Measurements from ENCODE around the gene KRT27. TPM values are rescaled to one million over a fixed set of nuclear protein-coding genes. Genes with fewer than 3 reads are reported as not detected.
"Not testable (repeated sequence)": the region's sequence is repeated elsewhere in the genome, so short reads cannot be mapped to it uniquely, and the experiment has no call there.

The KRT27 gene
- total and polyA plus RNA-seq, 10 of the 15 experiments (the other 5 are each of a cell fraction or from before 2014, with no cell fraction given): not detected

- intact Hi-C loops (cut with micrococcal nuclease; ENCODE audit: unreplicated experiment): no loop called here
- WGBS (ENCODE audit: insufficient coverage, insufficient replicate concordance, low lambda C conversion rate, missing lambda C conversion rate): 97% methylated on average over 1 of the region's 1 CpG
- Histone ChIP-seq H3K4me1 (ENCODE audit: control insufficient read depth, insufficient read depth, low read length) (peaks cover 9% of the 10 kb centered on the region), H3K36me3 (ENCODE audit: control insufficient read depth in 2 of 2, insufficient read depth in 2 of 2, low read length in 1 of 2) (peaks cover 0 to 7% of the 10 kb centered on the region in 2 experiments; a peak in 2 of 4 replicates), H3K79me2 (ENCODE audit: control insufficient read depth, insufficient read depth, low read length) (peaks cover 5% of the 10 kb centered on the region), H3K4me2 (ENCODE audit: control insufficient read depth, insufficient read depth) (no peak overlapping the region), H3K9ac (ENCODE audit: control insufficient read depth, insufficient read depth, low read length) (no peak overlapping the region), H3K27ac (ENCODE audit: control insufficient read depth, insufficient read depth) (no peak overlapping the region), H3K27me3 (replicated peaks in 1 of 2; ENCODE audit: control insufficient read depth in 2 of 2, insufficient read depth in 2 of 2, low read length in 1 of 2) (peaks cover 0 to 3% of the 10 kb centered on the region in 2 experiments; a peak in 1 of 4 replicates), H2AFZ (ENCODE audit: control insufficient read depth, low read depth, low read length) (no peak overlapping the region), H3K4me3 (no peak overlapping the region), H4K20me1 (ENCODE audit: control insufficient read depth, insufficient read depth) (no peaks in the 10 kb centered on the region), H3K9me3 (replicated peaks; ENCODE audit: control insufficient read depth, insufficient read depth, low read length) (no peaks in the 10 kb centered on the region)
- RAD21 ChIA-PET (ENCODE audit: unreplicated experiment): no interaction called here
- TF ChIP-seq, protein P1, sequence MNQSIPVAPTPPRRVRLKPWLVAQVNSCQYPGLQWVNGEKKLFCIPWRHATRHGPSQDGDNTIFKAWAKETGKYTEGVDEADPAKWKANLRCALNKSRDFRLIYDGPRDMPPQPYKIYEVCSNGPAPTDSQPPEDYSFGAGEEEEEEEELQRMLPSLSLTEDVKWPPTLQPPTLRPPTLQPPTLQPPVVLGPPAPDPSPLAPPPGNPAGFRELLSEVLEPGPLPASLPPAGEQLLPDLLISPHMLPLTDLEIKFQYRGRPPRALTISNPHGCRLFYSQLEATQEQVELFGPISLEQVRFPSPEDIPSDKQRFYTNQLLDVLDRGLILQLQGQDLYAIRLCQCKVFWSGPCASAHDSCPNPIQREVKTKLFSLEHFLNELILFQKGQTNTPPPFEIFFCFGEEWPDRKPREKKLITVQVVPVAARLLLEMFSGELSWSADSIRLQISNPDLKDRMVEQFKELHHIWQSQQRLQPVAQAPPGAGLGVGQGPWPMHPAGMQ (IDR thresholded peaks at IDR 0.05; ENCODE audit: borderline replicate concordance): no peak
- no peak for TF ChIP-seq SREBF1 (IDR thresholded peaks at IDR 0.05; ENCODE audit: low read length)
- SMC1A ChIA-PET (ENCODE audit: uncharacterized antibody, unreplicated experiment): no interaction called here
- DNase-seq (ENCODE audit: low read depth, low spot score) (no peak), ATAC-seq (no peak), FAIRE-seq (no peak)
- BruUV-seq (replicated peaks): no TSS peak
- in situ Hi-C loops (cut with MboI): no loop called here
- CTCF ChIA-PET: interaction anchor here (0.9 to 1.3 kb wide), 4 partner anchors 9 to 37 kb away, joined by 3 to 4 read pairs (median 4); no protein-coding TSS in a partner anchor
- POLR2A ChIA-PET: no interaction called here
These were observed 33.0 kb upstream of the KRT27 start for GRCh38 chr17:40815381-40815780.

DNA sequence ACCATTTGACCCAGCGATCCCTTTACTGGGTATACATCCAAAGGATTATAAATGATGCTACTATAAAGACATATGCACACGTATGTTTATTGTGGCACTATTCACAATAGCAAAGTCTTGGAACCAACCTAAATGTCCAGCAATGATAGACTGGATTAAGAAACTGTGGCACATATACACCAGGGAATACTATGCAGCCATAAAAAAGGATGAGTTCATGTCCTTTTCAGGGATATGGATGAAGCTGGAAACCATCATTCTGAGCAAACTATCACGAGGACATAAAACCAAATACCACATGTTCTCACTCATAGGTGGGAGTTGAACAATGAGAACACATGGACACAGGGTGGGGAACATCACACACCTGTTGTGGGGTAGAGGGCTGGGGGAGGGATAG is 32.3 kb upstream of the KRT27 start:
- CTCF ChIA-PET, ATAC-seq: not testable (repeated sequence)

More for the DNA sequence above, 32.3 kb upstream of the KRT27 start:
- H3K9me3 ChIP-seq (replicated peaks; ENCODE audit: control insufficient read depth, insufficient read depth, low read length); H3K79me2 ChIP-seq (ENCODE audit: control insufficient read depth, insufficient read depth, low read length); H3K4me3 ChIP-seq; H3K27me3 ChIP-seq (replicated peaks in 1 of 2; ENCODE audit: control insufficient read depth in 2 of 2, insufficient read depth in 2 of 2, low read length in 1 of 2); H4K20me1 ChIP-seq (ENCODE audit: control insufficient read depth, insufficient read depth); RAD21 ChIA-PET (ENCODE audit: unreplicated experiment); H3K36me3 ChIP-seq (ENCODE audit: control insufficient read depth in 2 of 2, insufficient read depth in 2 of 2, low read length in 1 of 2); H3K4me2 ChIP-seq (ENCODE audit: control insufficient read depth, insufficient read depth); H2AFZ ChIP-seq (ENCODE audit: control insufficient read depth, low read depth, low read length); intact Hi-C loops (cut with micrococcal nuclease; ENCODE audit: unreplicated experiment); in situ Hi-C loops (cut with MboI); BruUV-seq (replicated peaks); POLR2A ChIA-PET; SMC1A ChIA-PET (ENCODE audit: uncharacterized antibody, unreplicated experiment); H3K27ac ChIP-seq (ENCODE audit: control insufficient read depth, insufficient read depth); DNase-seq (ENCODE audit: low read depth, low spot score); H3K4me1 ChIP-seq (ENCODE audit: control insufficient read depth, insufficient read depth, low read length); FAIRE-seq; H3K9ac ChIP-seq (ENCODE audit: control insufficient read depth, insufficient read depth, low read length): not testable (repeated sequence)
- WGBS (ENCODE audit: insufficient coverage, insufficient replicate concordance, low lambda C conversion rate, missing lambda C conversion rate): 62% methylated on average over 3 of the region's 3 CpGs

Data from GM12878 (cell line).